GM21619 (cell line): ENCODE measurements around the gene COL23A1.

Source experiments
- ATAC-seq: cut with Tn5 transposase; IDR thresholded peaks from one replicate; pipeline ENCODE4 v1.9.1; 2021; ENCODE audit not compliant: unreplicated experiment

COL23A1 gene

DNA sequence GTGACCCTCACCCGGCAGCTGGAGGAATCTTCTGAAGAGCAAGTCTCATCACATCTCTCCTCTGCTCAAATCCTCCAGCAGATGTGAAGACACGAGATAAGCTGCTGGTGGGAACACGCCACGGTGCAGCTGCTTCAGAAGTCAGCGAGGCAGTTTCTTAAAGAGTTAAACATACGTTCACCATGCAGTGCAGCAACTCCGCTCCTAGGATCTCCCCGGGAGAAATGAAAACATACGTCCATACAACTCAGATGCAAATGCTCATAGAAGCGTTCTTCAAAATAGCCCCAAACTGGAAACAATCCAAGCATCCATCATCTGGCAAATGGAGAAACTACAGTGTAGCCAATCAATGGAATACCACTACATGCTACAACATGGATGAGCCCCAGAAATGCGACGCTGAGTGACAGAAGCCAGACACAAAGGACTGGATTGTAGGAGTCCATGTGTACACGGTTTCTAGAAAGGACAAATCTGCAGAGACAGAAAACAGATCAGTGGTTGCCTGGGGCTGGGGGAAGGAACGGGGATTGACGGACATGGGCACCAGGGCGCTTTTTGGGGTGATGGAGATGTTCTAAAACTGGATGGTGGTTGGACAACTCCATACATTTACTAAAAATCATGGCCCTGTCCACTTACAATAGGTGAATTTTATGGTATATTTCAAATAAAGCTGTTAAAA, 150.6 kb downstream of the COL23A1 start:
- ATAC-seq, result no peak

- no peak for ATAC-seq
These were observed 151.4 kb downstream of the COL23A1 start for GRCh38 chr5:178438796-178439195.

- no peak for ATAC-seq
These were observed 152.7 kb downstream of the COL23A1 start for GRCh38 chr5:178437386-178438075.

DNA sequence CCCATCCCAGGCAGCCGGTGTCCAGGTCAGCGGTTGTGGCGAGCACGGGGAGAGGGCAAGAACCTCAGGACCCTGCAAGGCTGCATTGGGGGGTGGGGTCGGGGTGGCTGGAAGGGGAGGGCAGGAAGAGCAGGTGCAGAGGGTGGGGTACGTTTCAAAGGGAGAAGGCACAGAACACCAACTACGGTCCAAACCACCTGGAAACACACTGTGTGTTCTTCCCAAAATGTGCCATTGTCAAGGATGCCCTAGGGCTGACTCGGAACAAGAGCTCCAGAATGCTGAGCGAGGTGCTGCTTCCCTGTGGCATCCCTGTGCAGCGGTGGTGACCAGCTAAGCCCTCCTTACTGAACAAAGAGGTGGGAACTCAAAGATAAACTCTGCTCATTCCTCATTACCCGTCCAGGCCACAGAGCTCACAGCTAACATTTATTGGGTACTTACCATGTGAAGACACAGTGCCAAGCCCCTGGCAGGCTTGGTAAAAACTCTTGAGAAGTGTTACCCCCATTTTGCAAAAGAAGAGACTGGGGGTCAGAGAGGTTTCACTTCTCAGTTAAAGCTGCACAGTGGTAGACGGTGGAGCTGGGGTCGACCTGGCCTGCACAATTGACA, 153.8 kb downstream of the COL23A1 start:
- ATAC-seq, result no peak

GRCh38 chr5:178435321-178436238, 154.6 kb downstream of the COL23A1 start:
- ATAC-seq, result no peak

- no peak for ATAC-seq
These were observed 155.3 kb downstream of the COL23A1 start for GRCh38 chr5:178434851-178435250.

GRCh38 chr5:178434016-178434761, 156.0 kb downstream of the COL23A1 start:
- no peak for ATAC-seq

GRCh38 chr5:178433273-178433775, 156.9 kb downstream of the COL23A1 start:
- no peak for ATAC-seq

GRCh38 chr5:178432421-178433272, 157.5 kb downstream of the COL23A1 start:
- ATAC-seq, result no peak

DNA sequence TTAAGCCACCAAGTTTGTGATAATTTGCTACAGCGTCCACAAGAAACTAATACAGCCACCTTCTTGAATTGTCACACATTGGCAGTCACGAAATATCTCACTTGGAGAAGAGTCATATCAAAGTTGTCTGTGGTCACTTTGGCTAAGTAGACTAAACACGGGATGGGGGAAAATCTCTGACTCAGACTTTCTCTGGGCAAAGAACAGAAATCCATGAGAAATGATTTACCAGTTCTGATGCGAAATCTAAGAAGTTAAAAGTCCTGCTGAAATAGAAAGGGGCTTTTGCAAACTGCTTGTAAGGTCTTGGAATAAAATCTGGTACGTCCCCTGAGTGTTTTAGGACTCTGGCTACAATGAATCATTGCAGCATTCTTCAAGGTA, 158.4 kb downstream of the COL23A1 start:
- no peak for ATAC-seq

DNA sequence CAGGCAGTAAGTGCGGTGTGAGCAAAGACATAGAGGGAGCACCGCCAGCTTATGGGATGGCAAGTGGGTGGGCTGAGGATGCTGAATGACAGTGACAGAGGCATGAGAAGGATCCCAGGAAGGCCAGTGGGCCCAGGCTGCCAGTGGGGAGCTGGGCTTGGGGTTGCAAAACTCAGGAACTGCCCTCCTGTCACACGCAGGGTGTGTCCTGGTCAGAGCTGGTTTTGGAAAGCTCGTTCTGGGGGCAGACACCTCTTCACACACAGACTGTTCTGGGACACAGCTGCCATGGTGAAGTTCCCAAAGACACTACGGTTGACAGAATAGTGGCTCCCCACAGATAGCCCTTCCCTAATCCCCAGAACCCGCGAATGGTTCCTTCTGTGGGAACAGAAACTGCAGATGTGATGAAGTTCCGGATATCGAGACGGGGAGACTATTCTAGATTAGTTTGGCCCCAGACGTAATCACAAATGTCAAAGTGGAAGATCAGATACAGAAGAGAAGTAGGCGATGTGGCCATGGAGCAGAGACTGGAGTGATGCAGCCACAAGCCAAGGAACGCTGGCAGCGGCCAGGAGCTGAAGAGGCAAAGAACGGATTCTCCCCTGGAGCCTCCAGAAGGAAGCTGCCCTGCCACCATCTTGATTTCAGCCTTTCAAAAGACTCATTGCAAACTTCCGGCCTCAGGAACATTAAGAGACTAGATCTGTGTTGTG, 159.0 kb downstream of the COL23A1 start:
- ATAC-seq, result no peak

GRCh38 chr5:178430186-178431062, 159.8 kb downstream of the COL23A1 start:
- ATAC-seq, result no peak

DNA sequence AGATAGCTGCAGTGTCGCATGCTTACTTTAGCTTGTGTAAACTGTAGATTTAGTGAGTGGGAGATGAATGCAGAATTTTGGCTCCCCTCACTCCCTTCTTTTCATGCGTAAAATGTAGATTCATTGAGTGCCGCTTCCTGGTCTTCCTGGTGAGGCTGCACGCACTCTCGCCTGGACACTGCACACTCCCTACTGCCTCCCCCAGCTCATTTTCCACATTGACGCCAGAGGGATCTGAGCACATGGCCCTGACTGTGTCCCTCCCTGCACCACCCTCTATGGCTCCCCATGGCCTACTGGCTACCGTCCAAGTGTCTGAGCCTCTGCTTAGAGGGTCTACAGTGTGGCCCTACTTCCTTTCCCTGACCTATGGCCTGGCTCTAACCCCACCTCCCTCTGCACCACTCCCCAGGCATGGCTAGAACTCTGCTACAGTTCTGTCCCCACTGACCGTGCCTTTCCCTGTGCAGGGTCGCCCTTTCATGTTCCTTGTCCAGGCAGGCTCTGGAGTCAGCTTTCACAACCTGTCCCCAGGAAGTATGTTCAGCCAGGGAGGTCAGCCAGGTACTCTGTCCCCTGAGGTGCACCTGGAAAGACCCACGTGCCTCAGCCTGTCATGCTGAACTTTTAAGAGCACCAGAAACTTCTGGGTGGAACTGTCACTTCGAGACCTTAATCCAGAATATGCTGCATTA, 160.6 kb downstream of the COL23A1 start:
- ATAC-seq, result no peak

DNA sequence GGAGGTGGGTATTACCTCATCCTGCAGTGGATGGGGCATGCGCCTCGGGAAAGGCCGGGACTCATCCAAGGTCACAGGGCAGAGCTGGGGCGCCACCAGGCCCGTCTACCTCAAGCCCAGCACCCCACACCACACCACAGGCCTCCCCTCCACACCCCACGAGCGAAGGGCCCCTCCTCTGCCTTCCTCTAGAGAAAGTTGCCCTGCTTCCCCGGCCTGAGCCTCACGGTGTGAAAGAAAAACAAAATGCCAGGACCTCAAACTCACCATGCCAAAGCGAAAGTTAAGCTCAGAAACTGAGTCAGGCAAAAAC, 161.1 kb downstream of the COL23A1 start:
- ATAC-seq, result no peak

- no peak for ATAC-seq
These were observed 161.6 kb downstream of the COL23A1 start for GRCh38 chr5:178428341-178429155.

GRCh38 chr5:178427576-178428197, 162.5 kb downstream of the COL23A1 start:
- no peak for ATAC-seq
